ENCODE measurements around the gene KIAA1217. TPM values are rescaled to one million over a fixed set of nuclear protein-coding genes. Genes with fewer than 3 reads are reported as not detected.

KIAA1217 gene
- total RNA-seq, 4 donors from 2014 or later, result 10.1 to 15.9 (median 12.5) TPM

DNA sequence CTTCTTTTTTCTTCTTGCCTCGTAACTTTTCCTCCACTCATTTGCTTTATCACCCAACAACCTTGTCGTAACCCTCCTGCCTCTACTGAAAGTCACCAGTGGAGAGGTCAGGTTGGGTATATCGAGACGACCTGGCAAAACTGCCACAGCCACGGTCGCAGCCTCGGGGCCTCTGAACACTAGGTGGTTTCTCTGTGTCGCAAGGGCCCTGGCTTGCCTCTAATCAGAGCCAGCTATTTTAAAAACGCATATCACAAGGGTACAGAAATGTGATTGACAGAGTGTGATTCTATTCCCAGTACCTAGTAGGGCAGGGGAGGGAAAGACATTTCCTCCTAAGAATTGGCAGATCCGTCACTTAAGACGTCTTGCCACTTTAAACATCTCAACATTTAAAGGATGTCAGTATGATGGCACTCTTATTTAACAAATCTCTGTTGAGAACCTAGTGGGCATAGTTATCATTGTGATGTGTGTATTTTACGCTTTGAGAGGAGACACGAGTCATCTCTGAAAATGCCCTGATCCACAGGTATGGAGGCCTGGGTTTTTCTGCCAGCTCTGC lies 317.2 kb downstream of the KIAA1217 start:
- intact Hi-C loops (cut with DNase I), result no loop called here
- no peaks in the 10 kb centered on the region for H3K27me3 ChIP-seq
- peaks cover 12 to 91% (median 42%) of the 10 kb centered on the region in 4 donors for H3K36me3 ChIP-seq
- WGBS, result 89% methylated on average over 12 of the region's 13 CpGs
- no peak for DNase-seq (ENCODE audit: extremely low spot score)
- H3K9me3 ChIP-seq, result no peaks in the 10 kb centered on the region
- no peak for TF ChIP-seq CTCF (IDR thresholded peaks at IDR 0.05)
- no peak for TF ChIP-seq POLR2AphosphoS5 (IDR thresholded peaks at IDR 0.05)
- no peak for TF ChIP-seq EP300 (IDR thresholded peaks at IDR 0.05)
- TF ChIP-seq POLR2A (IDR thresholded peaks at IDR 0.05; ENCODE audit: low read depth), result no peak
- no peak overlapping the region for H3K27ac ChIP-seq (replicated peaks in 1 of 4)
- no peak overlapping the region for H3K4me3 ChIP-seq
- no peaks in the 10 kb centered on the region for H3K4me1 ChIP-seq

DNA sequence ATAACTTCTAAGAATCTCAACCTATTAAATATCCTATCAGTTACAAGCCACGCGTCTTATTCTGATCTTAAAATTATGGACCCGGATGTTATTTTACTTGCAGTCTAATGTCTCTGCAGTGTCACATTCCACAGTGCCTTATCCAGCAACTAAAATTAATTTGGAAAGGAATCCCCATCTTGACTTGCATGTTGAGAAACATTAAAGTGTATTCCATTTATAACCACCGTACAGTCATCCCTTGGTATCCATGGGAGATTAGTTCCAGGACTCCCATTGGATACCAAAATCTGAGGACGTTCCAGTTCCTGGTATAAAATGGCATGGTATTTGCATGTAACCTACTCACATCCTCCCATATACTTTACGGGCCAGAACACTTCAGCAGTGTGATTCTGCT lies 320.0 kb downstream of the KIAA1217 start:
- Histone ChIP-seq H3K4me3 (no peak overlapping the region), H3K36me3 (peaks cover 10 to 91% (median 53%) of the 10 kb centered on the region in 4 donors), H3K27me3 (no peaks in the 10 kb centered on the region), H3K9me3 (no peaks in the 10 kb centered on the region), H3K27ac (replicated peaks in 1 of 4) (no peak overlapping the region), H3K4me1 (no peaks in the 10 kb centered on the region)
- no peak for TF ChIP-seq EP300 (IDR thresholded peaks at IDR 0.05)
- no peak for TF ChIP-seq CTCF (IDR thresholded peaks at IDR 0.05)
- TF ChIP-seq POLR2A (IDR thresholded peaks at IDR 0.05; ENCODE audit: low read depth), result no peak
- TF ChIP-seq POLR2AphosphoS5 (IDR thresholded peaks at IDR 0.05), result no peak
- WGBS, result 86% methylated on average over 6 of the region's 6 CpGs
- no peak for DNase-seq (ENCODE audit: extremely low spot score)
- intact Hi-C loops (cut with DNase I), result no loop called here

DNA sequence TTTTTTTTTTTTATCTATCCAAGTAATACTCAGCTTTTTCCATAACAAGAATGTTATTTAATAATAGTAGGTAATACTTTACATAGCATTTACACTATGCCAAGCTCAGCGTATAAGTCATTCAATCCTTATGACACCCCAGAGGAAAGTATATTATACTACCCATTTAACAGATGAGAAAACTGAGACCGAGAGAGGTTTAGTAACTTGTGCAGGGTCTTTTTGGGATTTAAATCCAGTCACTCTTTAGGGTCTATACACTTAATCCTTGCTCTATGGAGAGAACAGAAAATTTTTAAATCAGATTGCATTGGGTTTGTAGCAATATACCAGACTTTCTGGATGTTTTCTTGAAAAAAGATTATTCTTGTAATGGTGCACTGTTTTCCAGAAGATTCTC lies 322.5 kb downstream of the KIAA1217 start:
- no peaks in the 10 kb centered on the region for H3K9me3 ChIP-seq
- WGBS, result 94% methylated on average over 2 of the region's 2 CpGs
- H3K27ac ChIP-seq (replicated peaks in 1 of 4), result no peak overlapping the region
- no peak for DNase-seq (ENCODE audit: extremely low spot score)
- TF ChIP-seq EP300 (IDR thresholded peaks at IDR 0.05), result no peak
- TF ChIP-seq POLR2AphosphoS5 (IDR thresholded peaks at IDR 0.05), result no peak
- TF ChIP-seq CTCF (IDR thresholded peaks at IDR 0.05), result no peak
- TF ChIP-seq POLR2A (IDR thresholded peaks at IDR 0.05; ENCODE audit: low read depth), result no peak
- peaks cover 10 to 92% (median 54%) of the 10 kb centered on the region in 4 donors for H3K36me3 ChIP-seq
- H3K27me3 ChIP-seq, result no peaks in the 10 kb centered on the region
- no peak overlapping the region for H3K4me3 ChIP-seq
- intact Hi-C loops (cut with DNase I), result no loop called here
- no peaks in the 10 kb centered on the region for H3K4me1 ChIP-seq

DNA sequence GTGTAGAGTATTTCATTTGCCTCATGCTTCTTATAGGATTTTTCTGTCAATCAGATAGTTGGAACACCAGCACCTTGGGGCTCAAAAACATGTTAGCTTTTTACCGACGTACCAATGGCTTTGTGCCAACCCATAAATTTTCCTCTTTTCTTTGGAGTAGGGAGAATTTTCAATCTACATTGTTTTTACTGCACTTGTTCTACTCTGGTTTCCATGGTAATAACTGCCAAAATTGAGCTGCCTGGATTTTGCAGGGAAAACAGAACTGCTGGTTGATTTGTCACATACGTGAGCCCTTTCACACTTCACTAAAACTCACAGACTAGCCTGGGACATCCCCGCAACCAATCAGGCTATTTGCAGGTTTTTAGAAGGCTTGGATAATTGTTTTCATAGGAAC lies 325.0 kb downstream of the KIAA1217 start:
- intact Hi-C loops (cut with DNase I), result no loop called here

More for the DNA sequence above, 325.0 kb downstream of the KIAA1217 start:
- no peak overlapping the region for H3K4me3 ChIP-seq
- H3K27me3 ChIP-seq, result no peaks in the 10 kb centered on the region
- peaks cover 15 to 92% (median 59%) of the 10 kb centered on the region in 4 donors for H3K36me3 ChIP-seq
- 88% methylated on average over 4 of the region's 4 CpGs for WGBS
- no peak overlapping the region for H3K27ac ChIP-seq (replicated peaks in 1 of 4)
- TF ChIP-seq POLR2A (IDR thresholded peaks at IDR 0.05; ENCODE audit: low read depth) (no peak), POLR2AphosphoS5 (IDR thresholded peaks at IDR 0.05) (no peak), EP300 (IDR thresholded peaks at IDR 0.05) (no peak), CTCF (IDR thresholded peaks at IDR 0.05) (no peak)
- H3K9me3 ChIP-seq, result no peaks in the 10 kb centered on the region
- no peak for DNase-seq (ENCODE audit: extremely low spot score)
- no peaks in the 10 kb centered on the region for H3K4me1 ChIP-seq

Measured in esophagus muscularis mucosa (tissue), 4 donors.